CMK (cell line): ENCODE data around the gene PSMD1.
"Not testable (repeated sequence)": the region's sequence is repeated elsewhere in the genome, so short reads cannot be mapped to it uniquely, and the experiment has no call there.

Source experiments
- DNase-seq: peaks from one replicate; pipeline ENCODE4 v3.0.0-alpha.2; 2010; ENCODE audit warnings: low read depth

Gene PSMD1

GRCh38 chr2:231117922-231118613 is 61.4 kb downstream of the PSMD1 start:
- no peak for DNase-seq

- no peak for DNase-seq
Measured at GRCh38 chr2:231118614-231118942, 61.9 kb downstream of the PSMD1 start.

DNA sequence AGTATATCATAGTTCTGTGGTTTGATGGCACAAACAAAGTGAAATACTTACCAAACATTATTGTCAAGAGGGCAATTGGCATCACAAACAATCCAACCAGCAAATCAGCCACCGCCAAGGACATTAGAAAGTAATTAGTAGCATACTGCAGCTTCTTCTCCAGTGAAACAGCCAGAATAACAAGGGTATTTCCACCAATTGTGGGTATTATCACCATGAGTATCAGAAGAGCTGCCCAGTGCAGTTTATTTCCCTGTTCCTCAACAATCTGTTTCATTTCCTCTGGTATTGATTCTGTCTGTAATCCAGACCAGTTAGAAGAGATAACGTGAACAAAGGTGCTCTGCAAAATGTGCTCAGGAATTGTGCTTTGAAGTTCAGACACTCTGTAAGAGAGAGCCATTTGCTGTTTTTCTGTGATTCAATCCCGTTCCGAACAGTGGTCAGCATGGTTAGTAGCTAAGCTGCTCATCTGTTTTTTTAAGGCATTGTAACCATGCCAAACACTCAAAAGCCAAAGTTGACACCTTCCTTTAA is 66.8 kb downstream of the PSMD1 start:
- DNase-seq: no peak

DNA sequence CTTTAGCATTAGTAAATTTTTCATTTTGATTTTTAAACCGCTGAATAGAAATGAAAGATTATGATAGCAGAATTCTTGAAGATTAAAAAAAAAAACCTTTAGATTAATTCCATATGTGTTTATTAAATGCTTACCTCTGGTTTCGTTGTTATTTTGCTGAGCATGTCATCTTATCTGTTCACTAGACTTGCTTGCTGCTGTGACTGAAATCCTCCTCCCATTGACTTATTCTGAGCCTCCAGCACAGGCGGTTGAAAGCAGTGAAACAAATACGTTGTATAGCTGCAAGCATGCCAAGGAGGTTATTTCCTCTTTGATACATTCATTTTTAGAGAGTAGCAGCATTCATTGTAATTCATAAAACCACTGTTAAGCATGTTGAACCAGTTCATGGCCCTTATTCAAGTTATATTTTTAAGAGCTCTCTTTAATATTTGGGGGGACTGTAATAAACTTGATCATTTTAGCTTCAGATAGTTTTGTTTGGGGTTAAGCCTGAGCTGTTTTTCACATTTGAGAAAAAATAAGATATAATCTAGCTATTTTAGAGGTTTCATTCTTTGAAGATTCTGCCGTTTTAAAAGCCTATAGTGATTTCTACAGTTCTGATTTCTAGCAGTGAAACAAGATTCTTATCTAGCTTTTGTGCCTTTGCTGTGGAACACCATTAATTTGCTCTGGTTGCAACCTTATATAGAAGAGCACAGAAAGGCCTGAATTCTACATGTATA is 68.3 kb downstream of the PSMD1 start, which contains the start of gene HTR2B:
Gene HTR2B (minus strand): TSS at position 205 of the 731 bp plus-strand sequence. CDS start 1,278 bp downstream, outside the sequence.
- no peak for DNase-seq

DNA sequence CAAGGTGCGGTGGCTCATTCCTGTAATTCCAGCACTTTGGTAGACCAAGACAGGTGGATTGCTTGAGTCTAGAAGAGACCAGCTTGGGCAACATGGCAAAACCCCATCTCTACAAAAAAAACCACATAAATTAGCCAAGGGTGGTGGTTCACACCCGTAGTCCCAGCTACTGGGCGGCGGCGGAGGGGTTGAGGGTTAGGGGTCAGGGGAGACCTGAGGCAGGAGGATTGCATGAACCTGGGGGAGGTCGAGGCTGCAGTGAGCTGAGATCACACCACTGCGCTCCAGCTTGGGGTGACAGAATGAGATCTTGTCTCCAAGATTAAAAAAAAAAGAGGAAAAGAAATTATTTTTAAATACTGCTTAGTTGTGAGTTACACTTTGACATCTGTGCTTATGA is 69.5 kb downstream of the PSMD1 start:
- DNase-seq: no peak

- DNase-seq: no peak
Measured at GRCh38 chr2:231127480-231127879, 70.8 kb downstream of the PSMD1 start.

GRCh38 chr2:231127936-231128335 is 71.3 kb downstream of the PSMD1 start:
- no peak for DNase-seq

DNA sequence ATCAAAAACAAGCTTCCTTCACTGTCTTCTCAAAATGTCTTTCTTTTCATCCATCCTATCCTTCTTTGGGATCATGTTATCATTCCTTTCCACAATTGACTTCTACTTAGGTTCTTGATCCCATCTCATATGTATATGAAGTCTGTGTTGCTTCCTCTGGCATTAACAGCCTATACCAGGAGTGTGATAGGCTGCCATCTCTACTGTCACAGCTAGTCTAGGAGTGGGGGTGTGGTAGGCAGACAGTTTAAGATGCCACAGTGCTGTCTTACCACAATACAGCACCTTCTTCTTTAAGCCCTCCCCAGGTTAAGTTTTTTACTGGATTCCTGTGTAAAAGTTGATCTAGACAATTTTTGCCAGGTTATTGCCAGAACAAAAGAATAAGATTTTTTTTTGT is 71.9 kb downstream of the PSMD1 start:
- no peak for DNase-seq

GRCh38 chr2:231129216-231129615 is 72.5 kb downstream of the PSMD1 start:
- no peak for DNase-seq

DNA sequence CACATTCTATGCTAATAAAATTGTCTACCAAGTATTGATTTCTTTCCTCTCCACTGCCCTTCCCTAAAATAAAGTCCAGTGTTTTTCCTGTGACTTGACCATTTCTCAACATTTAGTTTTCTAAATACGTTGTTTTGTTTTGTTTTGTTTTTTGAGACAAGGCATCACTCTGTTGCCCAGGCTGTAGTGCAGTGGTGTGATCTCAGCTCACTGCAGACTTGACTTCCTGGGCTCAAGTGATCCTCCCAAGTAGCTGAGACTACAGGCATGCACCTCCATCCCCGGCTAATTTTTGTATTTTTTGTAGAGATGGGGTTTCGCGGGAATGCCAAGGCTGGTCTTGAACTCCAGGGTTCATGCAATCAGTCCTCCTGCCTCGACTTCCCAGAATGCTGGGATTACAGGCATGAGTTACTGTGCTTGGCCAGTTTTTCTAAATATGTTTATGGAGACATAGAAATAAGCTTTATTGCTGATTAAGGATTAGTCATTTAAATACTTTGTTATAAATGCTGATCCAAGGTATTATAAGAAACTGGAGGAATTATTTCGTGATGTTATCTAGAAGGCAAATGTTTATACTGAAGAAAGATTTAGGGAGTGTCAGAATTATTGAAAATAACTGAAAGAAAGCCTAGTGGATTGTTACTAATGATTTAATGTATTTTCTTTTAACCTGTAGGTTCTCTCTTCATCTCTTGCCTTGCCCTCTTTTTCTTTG is 73.8 kb downstream of the PSMD1 start:
- no peak for DNase-seq

DNA sequence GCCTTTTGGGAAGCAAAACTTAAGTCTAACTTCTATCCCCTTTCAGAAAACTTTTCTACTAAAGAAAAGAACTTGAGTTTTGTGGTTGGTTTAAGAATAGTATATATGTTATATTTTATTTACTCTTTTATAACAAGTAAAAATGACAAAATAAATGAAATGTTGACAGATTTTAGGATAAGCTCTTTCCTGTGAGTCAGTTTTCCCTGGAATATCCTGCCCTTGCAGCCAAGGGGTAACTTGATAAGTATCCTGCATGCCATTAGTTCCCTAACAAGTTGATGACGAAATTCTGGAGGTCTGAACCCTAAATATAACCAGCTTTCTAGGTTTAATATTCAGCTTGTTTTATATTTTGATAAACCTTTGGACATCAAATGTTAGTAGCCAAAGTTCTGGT is 75.5 kb downstream of the PSMD1 start:
- no peak for DNase-seq

GRCh38 chr2:231133365-231134099 is 76.9 kb downstream of the PSMD1 start:
- DNase-seq: no peak

DNA sequence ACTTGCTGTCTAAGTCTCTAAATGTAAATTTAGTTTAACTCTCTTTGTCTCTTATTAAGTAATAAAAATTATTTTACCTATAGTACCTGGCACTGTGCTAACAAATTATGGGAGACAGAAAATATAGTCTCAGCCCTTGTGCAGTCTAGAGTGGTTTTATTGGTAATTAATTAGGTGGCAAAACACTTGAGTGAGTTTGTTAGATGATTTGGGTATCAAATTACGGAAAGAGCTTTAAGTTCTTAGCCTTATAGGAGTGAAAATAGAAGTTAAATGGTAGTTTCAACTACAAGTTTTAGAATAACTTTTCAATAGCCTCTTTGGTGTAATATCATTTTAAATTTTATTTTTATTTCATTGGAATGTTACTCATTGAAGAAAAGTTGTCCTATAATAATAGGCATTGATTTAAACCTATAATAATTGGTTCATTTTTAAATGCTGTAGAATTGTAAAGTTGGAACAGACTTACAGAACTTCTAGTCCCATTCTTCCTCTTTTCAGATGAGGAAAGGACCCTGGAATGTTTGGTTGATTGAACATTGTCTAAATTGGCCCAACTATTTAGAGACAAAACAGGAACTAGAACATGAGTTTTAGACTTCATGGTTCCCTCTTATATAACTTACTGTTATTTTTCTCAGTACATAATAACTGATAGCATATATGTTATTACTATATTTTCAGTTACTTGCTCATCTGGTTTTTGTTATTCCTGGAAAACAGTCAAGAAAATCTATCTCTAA is 78.4 kb downstream of the PSMD1 start:
- DNase-seq: no peak

GRCh38 chr2:231138699-231139098 is 82.0 kb downstream of the PSMD1 start:
- DNase-seq: no peak

GRCh38 chr2:231139796-231140195 is 83.1 kb downstream of the PSMD1 start:
- no peak for DNase-seq

- DNase-seq: not testable (repeated sequence)
Measured at GRCh38 chr2:231140808-231141207, 84.1 kb downstream of the PSMD1 start.

- no peak for DNase-seq
Measured at GRCh38 chr2:231144896-231145295, 88.2 kb downstream of the PSMD1 start.

- DNase-seq: no peak
Measured at GRCh38 chr2:231146665-231147064, 90.0 kb downstream of the PSMD1 start.

GRCh38 chr2:231152800-231153557 is 96.3 kb downstream of the PSMD1 start:
- no peak for DNase-seq

GRCh38 chr2:231159306-231159705 is 102.6 kb downstream of the PSMD1 start:
- no peak for DNase-seq

DNA sequence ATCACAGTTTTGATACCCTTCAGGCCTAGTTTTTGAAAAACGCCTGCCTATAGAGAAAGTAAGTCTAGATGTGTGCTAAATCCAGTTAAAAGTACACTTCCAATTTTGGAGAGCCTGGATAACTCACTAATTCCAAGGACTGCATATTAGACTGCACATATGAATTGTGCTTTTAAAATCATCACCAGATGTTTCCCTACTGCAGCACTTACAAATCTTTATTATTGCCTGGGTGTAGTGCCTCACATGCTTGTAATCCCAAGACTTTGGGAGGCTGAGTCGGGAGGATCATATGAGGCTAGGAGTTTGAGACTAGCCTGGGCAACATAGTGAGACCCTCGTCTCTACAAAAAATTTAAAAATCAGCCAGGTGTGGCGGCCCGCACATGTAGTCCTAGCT is 104.0 kb downstream of the PSMD1 start:
- no peak for DNase-seq
